Measurements from ENCODE around the gene SPACA7.

- no peak for TF ChIP-seq CTCF (IDR thresholded peaks at IDR 0.05; ENCODE audit: insufficient read depth, low read length, poor library complexity, severe bottlenecking)
- no peak for TF ChIP-seq EZH2phosphoT487 (conservative IDR thresholded peaks at IDR 0.05; ENCODE audit: low read length)
Observed at GRCh38 chr13:112416647-112417046, 40.5 kb downstream of the SPACA7 start.

Measured in SU-DHL-6 (cell line).